Stimulated activated CD8-positive, alpha-beta memory T cell treated with anti-CD3 and anti-CD28 coated beads, Interleukin-15, amount 100 ng/mL, for 24 hours (primary cell): ENCODE measurements around the gene FIGNL2.

Experiments
- DNase-seq: peaks from one replicate; pipeline ENCODE4 v3.0.0-alpha.2; 2020; ENCODE audit warnings: low read depth

Gene FIGNL2

GRCh38 chr12:51874486-51874885, 26.0 kb upstream of the FIGNL2 start:
- no peak for DNase-seq

DNA sequence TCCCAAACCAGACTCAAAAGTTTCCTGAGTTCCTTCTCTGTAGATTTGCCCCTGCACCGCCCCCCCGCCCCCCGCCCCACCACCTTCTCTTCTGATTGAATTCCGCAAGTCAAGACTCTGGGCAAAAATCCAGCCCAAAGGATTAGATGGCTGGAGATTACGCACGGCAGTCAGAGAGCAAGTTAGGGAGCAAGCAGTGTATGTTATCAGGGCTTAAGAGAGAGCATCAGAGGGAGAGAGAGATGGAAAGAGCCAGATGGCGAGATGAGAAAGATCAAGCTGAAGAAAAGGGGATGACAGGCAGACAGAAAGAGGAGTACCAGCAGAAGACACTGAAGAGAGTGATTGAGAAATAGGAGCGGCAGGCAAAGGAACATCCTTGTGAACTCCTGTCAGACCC, 25.5 kb upstream of the FIGNL2 start:
- no peak for DNase-seq

DNA sequence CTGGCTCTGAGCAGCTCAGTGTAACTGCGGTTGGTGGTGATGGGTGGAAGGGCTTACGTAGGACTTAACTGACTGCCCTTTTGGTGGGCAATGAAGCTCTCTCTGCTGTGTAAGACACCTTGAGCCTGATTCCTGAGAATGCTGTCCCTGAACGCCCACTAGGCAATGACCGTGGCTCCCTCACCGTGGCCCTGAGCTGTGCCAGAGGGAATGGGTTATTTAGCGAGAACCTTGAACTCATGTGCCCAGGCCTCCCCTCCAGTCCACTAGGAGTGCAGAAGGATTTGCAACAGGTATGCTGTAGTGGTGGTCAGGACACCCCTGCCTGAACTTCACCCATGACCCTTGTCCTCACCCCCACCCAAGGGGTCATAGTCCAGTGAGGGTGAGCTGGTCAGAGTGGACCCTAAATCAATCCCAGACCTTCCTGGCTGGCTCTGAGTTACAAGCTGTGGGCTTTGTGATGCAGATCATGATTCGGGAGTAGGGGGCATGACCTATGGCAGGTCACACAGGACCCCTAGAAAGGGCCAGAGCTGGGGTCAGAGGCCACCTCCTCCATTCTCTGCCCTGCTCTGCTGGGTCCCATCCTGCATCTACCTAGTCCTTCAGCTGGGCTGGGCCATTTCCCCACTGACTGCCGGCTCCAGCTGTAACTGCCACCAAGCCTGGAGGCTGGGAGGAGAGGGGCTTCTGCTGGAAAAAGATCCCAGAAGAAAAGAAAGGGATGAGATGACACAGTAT, 24.9 kb upstream of the FIGNL2 start:
- DNase-seq, result no peak

- DNase-seq, result no peak
Observed at GRCh38 chr12:51872689-51872981, 24.1 kb upstream of the FIGNL2 start.

DNA sequence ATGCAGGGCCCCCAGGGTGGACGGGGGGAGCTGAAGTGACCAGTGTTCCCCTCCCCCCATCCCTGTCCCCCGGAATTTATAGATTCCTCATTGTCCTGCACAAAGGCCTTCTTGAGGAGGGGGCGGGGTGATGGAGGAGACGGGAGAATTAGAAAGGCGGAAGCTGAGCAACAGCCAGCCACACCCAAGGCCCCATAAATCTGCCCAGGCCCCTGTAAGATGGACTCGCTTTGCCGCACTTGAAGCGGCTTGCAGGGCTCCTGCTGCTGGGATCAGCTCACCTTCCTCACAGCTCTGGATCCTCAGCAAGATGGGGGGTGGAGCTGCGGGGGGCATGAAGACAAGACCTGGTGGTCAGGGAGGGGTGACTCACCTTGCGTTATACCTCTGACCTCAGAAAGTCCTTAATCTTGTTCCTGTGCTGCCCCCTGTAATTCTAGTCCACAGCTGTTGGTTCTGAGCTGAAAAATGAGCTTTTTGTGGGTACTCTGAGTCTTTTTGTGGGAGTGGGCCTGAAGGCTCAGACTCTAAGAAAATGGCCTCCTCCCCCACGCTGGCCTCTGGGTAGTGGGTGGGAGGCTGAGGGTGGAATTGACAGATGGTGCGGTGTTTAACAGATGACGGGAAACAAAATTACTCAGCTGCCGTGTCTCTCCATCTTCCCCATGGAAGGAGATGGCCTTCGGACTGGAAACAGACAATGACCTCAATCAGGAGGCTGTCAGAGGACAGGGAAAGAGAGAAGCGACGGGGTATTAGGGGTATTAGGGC, 23.6 kb upstream of the FIGNL2 start:
- DNase-seq, result no peak

GRCh38 chr12:51871126-51871525, 22.6 kb upstream of the FIGNL2 start:
- DNase-seq, result no peak

- DNase-seq, result no peak
Observed at GRCh38 chr12:51870504-51870903, 22.0 kb upstream of the FIGNL2 start.

- DNase-seq, result no peak
Observed at GRCh38 chr12:51869931-51870330, 21.4 kb upstream of the FIGNL2 start.

- DNase-seq, result no peak
Observed at GRCh38 chr12:51869496-51869865, 21.0 kb upstream of the FIGNL2 start.

DNA sequence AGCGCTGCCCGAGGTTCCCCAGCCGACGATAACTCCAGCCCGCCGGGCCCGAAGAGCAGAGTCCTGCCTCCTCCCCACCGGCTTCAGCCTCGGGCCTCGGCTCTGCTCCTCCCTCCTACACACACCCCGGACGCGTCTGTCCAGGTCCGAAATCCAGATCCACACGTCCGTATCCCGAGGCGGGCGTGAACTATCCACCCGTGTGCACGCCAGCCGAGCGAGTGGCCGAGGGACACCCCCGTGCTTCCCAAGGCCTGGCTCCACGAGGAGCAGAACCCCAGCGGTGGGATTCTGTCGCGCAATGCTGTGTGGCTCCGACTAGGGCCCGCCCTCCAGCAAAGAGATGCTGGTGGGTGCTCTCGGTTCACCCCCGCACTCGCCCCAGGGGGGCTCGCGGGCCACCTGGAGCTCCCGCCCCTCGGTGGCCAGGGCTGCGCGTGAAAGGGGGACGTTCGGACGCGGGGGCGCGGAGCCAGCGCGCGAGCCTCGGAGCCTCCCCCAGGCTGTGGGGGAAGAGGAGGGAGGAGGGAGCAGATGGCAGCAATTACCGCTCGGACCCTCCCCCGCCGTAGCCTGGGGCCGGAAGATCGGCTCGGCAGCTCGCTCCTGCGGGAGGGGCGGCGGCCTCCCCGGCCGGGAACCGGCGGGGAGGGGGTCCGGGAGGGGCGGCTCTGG, 20.4 kb upstream of the FIGNL2 start:
- no peak for DNase-seq

DNA sequence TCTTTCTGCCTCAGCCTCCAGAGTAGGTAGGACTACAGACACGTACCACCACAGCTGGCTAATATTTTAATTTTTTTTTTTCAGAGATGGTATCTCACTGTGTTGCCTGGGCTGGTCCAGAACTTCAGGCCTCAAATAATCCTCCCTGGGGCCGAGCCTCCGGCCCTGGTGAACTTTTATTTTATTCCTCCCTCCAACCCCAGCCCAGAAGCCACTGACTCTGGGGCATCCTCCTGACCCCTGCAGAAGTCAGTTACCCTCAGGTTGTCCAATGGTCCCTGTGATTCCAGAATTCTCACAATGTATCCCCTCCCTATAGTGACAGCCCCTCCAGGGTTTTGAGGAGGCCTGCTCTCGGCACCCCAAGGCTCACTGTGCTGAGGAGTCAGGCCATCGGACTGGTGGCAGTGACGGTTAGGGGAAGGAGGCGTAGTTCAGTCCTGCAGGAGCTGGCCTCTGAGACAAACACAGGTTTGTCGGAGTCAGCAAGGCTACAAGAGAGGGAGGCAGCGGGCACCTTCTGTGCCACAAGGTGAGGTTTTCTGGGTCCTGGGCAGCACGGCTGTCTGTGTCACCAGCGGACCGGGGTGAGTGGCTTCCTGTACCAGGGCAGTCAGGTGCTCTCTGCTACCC, 19.4 kb upstream of the FIGNL2 start:
- DNase-seq, result no peak

DNA sequence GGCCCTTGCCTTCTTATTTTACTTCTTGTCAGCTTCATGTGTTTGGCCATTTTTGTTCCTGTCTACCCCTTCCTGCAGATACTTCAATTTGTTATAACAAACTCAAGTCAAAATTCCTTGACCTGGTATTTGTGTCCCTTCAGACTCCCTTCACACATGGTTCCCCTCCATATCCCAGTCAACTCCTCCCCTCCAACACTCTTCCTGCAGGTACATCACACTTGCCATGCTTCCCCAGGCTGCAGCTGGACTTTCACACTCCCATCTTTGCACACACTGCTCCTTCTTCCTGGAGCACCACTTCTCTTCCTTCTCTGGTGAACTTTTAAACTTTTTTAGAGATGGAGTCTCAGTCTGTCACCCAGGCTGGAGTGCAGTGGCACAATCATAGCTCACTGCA, 18.9 kb upstream of the FIGNL2 start:
- DNase-seq, result no peak

GRCh38 chr12:51866762-51867161, 18.2 kb upstream of the FIGNL2 start:
- DNase-seq, result no peak

GRCh38 chr12:51866324-51866723, 17.8 kb upstream of the FIGNL2 start:
- DNase-seq, result no peak

DNA sequence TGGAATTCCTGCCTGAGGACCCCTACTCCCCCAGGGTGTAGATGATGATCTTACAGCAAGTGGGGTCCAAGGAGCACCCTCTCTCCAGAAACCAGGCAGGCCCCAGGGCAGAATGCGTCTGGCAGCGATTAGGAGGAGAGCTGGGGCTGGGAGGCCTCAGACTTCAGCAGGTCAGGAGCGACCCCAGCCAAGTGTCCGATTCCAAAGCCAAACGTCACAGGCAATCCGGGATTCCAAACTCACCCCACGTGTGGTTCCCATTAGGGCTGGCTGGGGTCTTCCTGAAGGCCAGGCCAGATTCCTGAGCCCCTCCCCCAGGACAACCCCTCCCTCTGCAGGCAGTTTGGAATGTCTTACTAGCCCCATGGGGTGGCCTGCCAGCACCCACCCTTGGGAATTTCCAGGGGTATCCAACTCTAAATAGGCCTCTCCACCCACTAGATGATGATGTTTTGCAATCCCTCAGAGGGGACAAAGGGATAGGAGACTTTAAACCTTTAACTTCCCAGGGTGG, 17.3 kb upstream of the FIGNL2 start:
- no peak for DNase-seq

DNA sequence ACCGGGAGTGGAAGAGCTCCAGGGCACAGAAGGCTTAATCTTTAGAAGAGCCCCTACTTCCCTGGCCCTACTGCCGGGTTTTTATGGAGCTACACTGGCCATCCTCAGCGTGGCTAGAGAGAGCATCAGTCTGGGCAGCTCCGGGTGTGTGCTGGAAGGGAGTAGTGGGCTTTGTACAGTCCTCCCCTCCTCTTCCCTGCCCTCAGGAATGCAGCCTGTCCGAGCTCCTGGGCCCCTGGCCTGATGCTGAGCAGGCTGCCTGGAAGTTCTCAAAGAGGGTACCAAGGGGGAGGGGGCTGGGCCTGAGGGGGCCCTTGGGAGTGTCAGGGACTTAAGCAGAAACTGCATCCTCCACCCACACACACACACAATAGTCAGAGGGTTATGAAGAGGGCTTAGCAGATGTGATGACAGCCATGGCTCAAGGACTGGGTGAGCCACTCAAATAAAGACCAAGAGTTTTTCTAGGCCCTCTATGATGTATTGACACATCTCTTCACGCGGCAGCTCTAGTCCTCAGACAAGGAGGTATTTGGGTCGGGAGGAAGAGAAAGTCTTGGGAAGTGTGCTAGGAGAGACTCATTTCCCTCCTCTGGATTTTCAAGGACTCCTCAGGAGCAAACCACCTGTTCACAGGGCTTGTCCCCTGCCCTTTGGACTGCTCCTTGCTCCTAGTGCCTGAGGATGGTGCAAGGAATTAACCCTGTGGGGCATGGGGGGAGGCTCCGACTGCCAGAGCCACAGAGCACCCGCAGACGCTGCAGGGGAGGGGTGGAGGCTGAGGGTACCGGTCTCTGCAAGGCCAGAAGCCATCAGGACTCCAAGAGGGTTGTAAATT, 16.5 kb upstream of the FIGNL2 start:
- DNase-seq, result no peak

- no peak for DNase-seq
Observed at GRCh38 chr12:51863933-51864832, 15.7 kb upstream of the FIGNL2 start.

GRCh38 chr12:51863363-51863932, 14.9 kb upstream of the FIGNL2 start:
- no peak for DNase-seq

- no peak for DNase-seq
Observed at GRCh38 chr12:51862947-51863346, 14.4 kb upstream of the FIGNL2 start.

DNA sequence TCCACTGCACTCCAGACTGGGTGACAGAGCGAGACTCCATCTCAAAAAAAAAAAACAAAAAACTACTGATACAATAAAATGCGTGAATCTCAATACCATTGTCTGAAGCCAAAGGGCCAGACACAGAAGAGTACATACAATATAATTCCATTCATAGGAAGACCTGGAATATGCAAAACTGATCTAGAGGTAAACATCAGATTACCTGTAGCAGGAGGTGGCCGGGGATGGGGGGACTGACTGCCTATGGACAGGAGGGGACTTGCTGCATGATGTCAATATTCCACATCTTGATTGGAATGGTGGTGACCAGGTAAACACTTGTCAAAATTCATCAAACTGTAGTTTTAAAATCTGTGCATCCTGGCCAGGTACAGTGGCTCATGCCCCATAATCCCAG, 12.5 kb upstream of the FIGNL2 start:
- DNase-seq, result no peak
